Mucosa of descending colon (tissue), 3 donors: ENCODE results near the gene SGMS1. TPM values are rescaled to one million over a fixed set of nuclear protein-coding genes. Genes with fewer than 3 reads are reported as not detected.
"Not testable (repeated sequence)": the region's sequence is repeated elsewhere in the genome, so short reads cannot be mapped to it uniquely, and the experiment has no call there.

Source experiments
- ATAC-seq: fragments of 200-7000 bp; cut with Tn5 transposase; one replicate; pipeline ENCODE4 v1.9.1; 2020; ENCODE audit warnings: mild to moderate bottlenecking, moderate library complexity
- DNase-seq, 3 donors: peaks; one replicate each; pipeline ENCODE4 v3.0.0-alpha.2; 2020
- H3K36me3 ChIP-seq: fragments of 200-600 bp; one replicate; pipeline ENCODE4 v1.8.0; 2021; ENCODE audit warnings: low read depth, mild to moderate bottlenecking
- H3K4me1 ChIP-seq: fragments of 200-600 bp; one replicate; pipeline ENCODE4 v1.8.0; 2021; ENCODE audit warnings: low read depth, mild to moderate bottlenecking
- H3K4me3 ChIP-seq: fragments of 200-600 bp; one replicate; pipeline ENCODE4 v1.8.0; 2021; ENCODE audit warnings: mild to moderate bottlenecking
- H3K9me3 ChIP-seq: fragments of 200-600 bp; one replicate; pipeline ENCODE4 v1.8.0; 2021; ENCODE audit warnings: mild to moderate bottlenecking
- CTCF ChIP-seq: fragments of 200-600 bp; IDR thresholded peaks from one replicate; pipeline ENCODE4 v1.8.0; 2022; ENCODE audit warnings: antibody characterized with exemption, mild to moderate bottlenecking
- intact Hi-C, 2 donors: fragments of 100-400 bp; cut with DNase I in 1 of 2; cut with micrococcal nuclease in 1 of 2; formaldehyde crosslinking; loops; one replicate each; pipeline versions ENCODE4 v1.11.0 to v1.11.1; 2022; cut with DNase I, micrococcal nuclease
- total RNA-seq, 3 donors: library from RNA; stranded (reverse); fragmentation: NEBNext Ultra II Directional in 2 of 3; extraction: Animal tissue kit (Norgen Biotek cat#: 25700) in 2 of 3; gene quantifications; one replicate each; pipeline versions ENCODE4 v1.2.1 to v1.2.4, GENCODE V29; 2021 to 2023
- donor health status: DM: no; HTN: no; CAD: no; lungs with moderate emphysema.
- donor health status: DM: no; HTN: no; CAD: no.
- donor health status: DM: no; HTN: yes; CAD: no.

Gene SGMS1
- total RNA-seq, 3 donors from 2014 or later = 14.4 to 28.4 (median 20.0) TPM

- no peak for ATAC-seq
- intact Hi-C loops = no loop called here
- H3K9me3 ChIP-seq = no peaks in the 10 kb centered on the region
- no peak overlapping the region for H3K4me3 ChIP-seq
- no peak for TF ChIP-seq CTCF
- no peak for DNase-seq
- peaks cover 4% of the 10 kb centered on the region for H3K4me1 ChIP-seq
- no peaks in the 10 kb centered on the region for H3K36me3 ChIP-seq
These were observed 120.0 kb downstream of the SGMS1 start for GRCh38 chr10:50503661-50504320.

- DNase-seq, H3K36me3 ChIP-seq, H3K9me3 ChIP-seq, ATAC-seq, H3K4me3 ChIP-seq, H3K4me1 ChIP-seq, intact Hi-C loops: not testable (repeated sequence)
These were observed 120.6 kb downstream of the SGMS1 start for GRCh38 chr10:50503156-50503555.

GRCh38 chr10:50501924-50502452 lies 121.8 kb downstream of the SGMS1 start:
- ATAC-seq (peak; percentile 14), DNase-seq (no peak)
- H3K4me3 ChIP-seq = no peak overlapping the region
- H3K36me3 ChIP-seq = no peaks in the 10 kb centered on the region
- TF ChIP-seq CTCF = no peak
- intact Hi-C loops = no loop called here
- H3K9me3 ChIP-seq = no peaks in the 10 kb centered on the region
- no peaks in the 10 kb centered on the region for H3K4me1 ChIP-seq

- no peaks in the 10 kb centered on the region for H3K4me1 ChIP-seq
- no peak for ATAC-seq
These were observed 122.3 kb downstream of the SGMS1 start for GRCh38 chr10:50501478-50501877.

GRCh38 chr10:50498465-50498864 lies 125.3 kb downstream of the SGMS1 start:
- H3K4me3 ChIP-seq = no peak overlapping the region
- no peak for TF ChIP-seq CTCF
- H3K36me3 ChIP-seq = no peaks in the 10 kb centered on the region
- H3K9me3 ChIP-seq = no peaks in the 10 kb centered on the region
- DNase-seq = no peak
- intact Hi-C loops = no loop called here
- ATAC-seq = no peak
- no peaks in the 10 kb centered on the region for H3K4me1 ChIP-seq

More at GRCh38 chr10:50501478-50501877, 122.3 kb downstream of the SGMS1 start:
- Histone ChIP-seq H3K36me3 (no peaks in the 10 kb centered on the region), H3K9me3 (no peaks in the 10 kb centered on the region), H3K4me3 (no peak overlapping the region)
- intact Hi-C loops = no loop called here
- no peak for TF ChIP-seq CTCF
- no peak for DNase-seq

- TF ChIP-seq CTCF = no peak
- H3K9me3 ChIP-seq = no peaks in the 10 kb centered on the region
- H3K4me1 ChIP-seq = no peaks in the 10 kb centered on the region
- no peaks in the 10 kb centered on the region for H3K36me3 ChIP-seq
- H3K4me3 ChIP-seq = no peak overlapping the region
- intact Hi-C loops = no loop called here
- DNase-seq (no peak), ATAC-seq (no peak)
These were observed 126.0 kb downstream of the SGMS1 start for GRCh38 chr10:50497758-50498157.
